GM18868 (cell line): ENCODE results near the gene TOM1.

Experiments
- ATAC-seq: cut with Tn5 transposase; IDR thresholded peaks from one replicate; pipeline ENCODE4 v1.9.1; 2021; ENCODE audit warnings: mild to moderate bottlenecking, moderate library complexity; ENCODE audit not compliant: unreplicated experiment

Gene TOM1

DNA sequence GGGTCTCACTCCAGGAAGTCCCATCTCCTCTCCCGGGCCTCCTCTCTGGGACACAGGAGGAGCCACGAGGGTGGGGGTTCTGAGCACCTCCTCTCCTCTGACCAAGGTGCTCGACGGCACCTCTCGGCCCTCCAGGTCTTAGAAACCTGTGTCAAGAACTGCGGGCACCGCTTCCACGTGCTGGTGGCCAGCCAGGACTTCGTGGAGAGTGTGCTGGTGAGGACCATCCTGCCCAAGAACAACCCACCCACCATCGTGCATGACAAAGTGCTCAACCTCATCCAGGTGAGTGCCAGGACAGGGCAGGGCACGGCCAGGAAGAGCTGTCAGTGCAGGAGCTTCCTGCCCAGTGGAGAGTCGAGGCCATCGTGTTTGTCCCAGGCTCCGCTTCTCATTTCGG lies 23.2 kb downstream of the TOM1 start:
- ATAC-seq: no peak

DNA sequence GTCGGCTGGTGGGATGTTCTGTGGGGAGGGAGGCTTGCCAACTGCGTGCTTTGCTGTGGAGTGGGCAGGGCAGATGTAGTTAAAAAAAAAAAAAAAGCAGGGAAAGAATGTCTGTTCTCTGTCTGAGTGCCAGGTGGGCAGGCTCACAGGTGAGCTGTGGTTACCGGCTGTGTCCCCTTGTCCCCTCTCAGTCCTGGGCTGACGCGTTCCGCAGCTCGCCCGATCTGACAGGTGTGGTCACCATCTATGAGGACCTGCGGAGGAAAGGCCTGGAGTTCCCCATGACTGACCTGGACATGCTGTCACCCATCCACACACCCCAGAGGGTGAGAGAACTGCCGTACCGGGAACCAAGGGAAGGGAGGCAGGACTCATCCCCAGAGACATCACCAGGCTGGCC lies 23.6 kb downstream of the TOM1 start:
- ATAC-seq: no peak

DNA sequence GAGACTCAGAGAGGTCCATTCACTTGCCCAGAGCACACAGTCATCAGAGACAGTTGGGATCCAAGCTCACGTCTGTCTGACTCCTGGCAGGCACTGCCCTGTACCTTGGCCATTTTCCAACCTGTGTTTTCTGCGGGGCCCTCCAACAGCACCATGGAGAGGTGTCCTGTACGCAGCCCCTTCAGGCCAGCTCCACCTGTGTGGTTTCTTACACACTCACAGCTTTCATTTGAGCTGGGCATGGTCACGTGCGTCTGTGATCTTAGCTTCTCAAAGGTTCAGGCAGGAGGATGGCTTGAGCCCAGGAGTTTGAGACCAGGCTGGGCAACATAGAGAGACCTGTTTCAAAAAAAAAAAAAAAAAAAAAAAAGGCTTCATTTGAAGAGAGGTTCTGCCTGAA lies 24.4 kb downstream of the TOM1 start:
- ATAC-seq: no peak

DNA sequence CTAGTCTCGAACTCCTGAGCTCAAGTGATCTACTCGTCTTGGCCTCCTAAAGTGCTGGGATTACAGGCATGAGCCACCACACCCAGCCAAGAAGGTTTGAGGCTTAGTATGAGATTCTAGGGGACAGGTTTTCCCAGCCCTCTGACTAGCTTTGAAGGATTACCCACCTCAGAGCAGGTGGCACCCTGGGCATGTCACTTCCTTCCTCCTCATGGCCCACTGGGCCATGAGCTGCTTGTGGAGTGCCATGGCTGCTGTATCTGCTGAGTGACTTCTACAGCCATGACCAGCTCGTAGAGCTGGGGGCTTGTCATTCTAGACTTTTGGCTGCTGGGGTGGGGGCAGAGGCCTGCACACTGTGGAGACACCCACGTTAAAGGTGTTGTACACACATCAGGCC lies 25.1 kb downstream of the TOM1 start:
- ATAC-seq: no peak

DNA sequence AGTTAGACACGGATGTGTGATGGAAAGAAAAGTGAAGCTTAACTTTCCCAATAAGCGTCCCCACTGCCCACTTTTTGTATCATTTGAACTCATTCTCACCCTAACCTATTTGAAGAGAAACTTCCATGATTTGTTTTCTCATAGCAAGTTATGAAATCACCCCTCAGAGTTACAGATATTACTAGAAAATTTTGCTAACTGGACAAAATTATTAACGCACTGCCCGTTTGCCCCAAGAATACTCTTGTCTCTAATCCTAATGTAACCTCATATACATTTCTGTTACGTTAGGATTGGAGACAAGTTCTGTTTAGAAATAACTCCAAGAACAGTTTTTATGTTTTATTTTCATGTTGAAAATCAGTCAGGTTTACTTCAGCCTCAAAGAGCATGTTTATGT lies 25.5 kb downstream of the TOM1 start:
- no peak for ATAC-seq

DNA sequence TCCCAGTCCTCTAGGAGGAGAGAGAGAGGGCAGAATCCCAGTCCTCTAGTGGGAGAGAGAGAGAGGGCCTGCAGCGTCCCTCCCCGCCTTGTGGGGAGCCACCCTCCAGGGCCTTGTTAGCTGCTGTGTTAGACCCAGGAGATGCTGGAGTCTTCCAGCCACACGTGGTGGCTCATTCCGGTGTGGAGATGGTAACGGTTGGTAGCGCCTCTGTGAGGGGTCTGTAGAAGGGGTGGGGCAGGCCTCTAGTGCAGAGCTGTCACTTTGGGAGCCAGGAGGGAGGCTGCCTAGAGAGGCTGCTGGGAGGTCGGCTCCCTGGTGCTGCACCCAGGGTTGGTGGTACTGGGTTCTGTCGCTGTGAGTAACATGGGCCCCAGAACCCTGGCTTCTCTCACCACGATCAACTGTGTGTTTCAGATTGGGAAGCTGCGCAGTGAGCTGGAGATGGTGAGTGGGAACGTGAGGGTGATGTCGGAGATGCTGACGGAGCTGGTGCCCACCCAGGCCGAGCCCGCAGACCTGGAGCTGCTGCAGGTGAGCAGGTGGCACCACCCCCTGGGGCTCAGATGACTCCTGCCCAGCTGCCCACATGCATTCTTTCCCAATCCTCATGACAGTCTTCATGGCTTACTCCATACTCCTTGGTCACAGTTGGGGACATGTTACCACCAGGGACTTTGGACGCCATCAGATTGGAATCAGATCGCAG lies 27.3 kb downstream of the TOM1 start:
- no peak for ATAC-seq

DNA sequence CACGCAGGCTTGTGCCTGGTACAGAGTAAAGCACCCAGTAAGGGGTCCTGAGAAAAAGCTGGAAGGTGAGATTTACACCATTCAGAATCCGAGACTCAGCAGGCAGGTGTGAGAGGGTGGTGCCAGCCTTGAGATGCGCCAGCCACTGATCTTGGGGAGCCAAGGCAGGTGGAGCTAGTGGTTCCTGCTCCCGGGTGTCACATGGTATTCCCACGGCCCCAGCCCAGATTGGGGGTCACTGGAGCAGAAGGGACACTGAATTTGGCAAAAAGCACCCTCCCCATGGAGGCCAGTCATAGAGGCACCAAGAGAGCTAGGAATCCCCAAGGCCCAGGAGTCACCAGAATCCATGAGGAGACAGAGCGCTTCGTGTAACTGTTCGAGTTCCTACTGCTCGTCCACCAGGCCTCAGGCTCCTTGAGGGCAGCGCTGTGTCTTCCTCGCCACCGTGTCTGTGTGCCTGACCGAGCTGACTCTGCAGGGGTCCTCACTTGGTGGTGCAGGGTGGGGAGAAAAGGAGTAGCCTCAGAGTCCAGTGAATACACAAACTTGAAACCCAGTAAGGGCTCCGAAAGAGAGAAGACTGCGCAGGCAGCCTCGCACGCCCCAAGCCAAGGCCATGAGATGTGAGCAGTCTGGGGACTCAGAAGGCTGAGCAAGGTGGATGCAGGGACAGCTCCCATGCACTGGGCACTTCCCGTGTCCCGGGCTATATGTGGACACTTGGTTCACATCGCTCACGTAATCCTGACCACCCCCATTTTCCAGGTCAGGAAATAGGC lies 28.2 kb downstream of the TOM1 start:
- ATAC-seq: no peak

DNA sequence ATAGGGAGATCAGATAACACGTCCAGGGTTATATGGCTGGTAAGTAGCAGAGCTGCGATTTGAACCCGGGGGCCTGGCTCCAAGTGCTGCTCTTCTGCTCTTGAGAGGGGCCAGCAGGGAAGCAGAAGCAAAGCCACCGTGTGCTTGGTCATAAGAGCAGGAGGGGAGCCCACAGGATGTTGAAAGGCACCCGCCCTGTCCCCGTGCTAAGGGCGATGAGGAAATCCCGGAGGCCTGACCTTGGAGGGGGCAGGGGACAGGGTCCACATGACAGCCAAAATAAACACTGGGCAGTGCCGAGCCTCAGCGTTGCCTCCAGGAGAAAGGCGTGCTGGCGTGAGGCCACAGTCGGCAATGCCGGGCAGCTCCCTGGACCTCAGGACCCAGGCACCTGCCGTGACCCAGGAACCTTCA lies 28.8 kb downstream of the TOM1 start:
- ATAC-seq: no peak

DNA sequence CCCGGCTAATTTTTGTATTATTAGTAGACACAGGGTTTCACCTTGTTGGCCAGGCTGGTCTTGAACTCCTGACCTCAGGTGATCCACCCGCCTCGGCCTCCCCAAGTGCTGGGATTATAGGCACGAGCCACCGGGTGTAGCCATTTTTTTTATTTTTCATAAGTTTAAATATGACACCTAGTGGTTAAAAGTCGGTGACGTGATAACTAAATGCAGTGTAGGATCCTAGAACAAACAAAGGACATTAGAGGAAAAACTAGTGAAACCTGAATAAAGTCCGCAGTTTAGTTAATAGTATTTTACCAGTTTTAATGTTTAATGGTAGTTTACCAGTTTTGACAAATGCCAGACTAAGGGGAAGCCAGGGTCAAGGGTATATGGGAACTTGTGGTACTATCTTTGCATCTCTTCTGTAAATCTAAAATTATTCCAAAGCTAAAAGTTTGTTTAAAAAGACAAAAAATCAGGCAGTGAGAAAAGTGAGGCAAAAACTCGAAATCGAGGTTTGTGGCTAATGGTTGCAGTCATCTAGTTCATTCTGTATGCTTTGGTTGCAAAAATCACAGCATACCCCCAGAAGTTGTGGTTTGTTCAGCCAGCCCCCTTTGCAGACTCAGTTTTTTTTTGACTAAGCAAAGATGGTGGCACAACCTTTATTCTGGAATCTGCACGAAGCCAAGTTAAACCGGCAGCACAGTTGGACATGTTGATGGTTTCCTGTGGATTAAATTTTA lies 29.6 kb downstream of the TOM1 start:
- ATAC-seq: no peak

DNA sequence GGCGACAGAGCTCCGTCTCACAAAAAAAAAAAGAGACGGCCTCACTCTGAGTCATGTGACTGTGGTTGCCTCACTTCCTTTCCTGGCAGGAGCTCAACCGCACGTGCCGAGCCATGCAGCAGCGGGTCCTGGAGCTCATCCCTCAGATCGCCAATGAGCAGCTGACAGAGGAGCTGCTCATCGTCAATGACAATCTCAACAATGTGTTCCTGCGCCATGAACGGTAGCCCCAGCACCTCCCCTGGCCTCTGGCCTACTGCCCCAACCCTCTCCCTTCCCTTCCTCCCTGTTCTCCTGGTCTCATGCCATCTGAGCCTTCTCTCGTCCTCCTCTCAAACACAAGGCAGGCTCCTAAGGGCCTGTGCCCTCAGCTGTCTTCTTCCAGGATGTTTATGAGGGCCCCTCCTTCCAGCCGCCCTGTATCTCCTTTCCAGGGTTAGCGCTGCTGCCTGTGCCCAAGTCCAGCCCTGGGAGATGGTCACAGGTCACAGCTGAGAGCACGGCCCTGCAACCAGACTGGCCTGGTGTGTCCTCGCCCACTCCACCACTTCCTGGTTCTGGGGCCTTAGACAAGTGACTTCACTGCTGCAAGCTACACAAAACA lies 30.7 kb downstream of the TOM1 start:
- ATAC-seq: no peak

DNA sequence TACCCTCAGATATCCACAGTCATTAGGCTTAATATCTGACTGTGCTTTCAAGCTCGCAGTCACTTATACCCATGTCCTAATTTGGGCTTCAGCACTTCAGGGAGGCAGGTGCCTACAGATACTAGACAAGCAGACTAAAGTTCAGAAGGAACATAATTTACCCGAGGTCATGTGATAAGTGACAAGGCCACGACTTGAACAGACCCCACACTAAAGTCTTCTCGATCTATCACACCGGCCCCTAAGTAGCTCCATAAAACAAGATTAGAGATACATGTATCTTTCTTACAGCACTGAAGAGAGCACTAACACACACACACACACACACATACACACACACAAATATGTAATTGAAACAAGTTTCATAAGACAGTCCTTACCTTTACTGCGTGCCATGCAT lies 32.6 kb downstream of the TOM1 start:
- no peak for ATAC-seq

DNA sequence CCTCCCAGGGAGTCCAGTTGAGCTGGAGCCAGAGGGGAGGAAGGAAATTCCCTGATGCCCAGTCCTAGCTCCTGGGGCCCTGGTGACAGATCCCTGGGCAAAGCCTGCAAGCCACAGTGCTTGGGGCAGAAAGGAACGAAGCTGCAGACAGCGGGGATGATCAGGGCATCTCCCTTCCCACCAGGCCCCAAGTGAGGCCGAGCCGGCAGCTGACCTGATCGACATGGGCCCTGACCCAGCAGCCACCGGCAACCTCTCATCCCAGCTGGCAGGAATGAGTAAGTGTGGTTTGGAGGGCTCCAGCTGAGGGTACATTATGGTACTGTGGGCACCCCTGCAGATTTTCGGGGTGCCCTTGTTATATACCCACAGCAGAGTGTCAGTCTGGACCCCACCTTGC lies 33.5 kb downstream of the TOM1 start:
- no peak for ATAC-seq

DNA sequence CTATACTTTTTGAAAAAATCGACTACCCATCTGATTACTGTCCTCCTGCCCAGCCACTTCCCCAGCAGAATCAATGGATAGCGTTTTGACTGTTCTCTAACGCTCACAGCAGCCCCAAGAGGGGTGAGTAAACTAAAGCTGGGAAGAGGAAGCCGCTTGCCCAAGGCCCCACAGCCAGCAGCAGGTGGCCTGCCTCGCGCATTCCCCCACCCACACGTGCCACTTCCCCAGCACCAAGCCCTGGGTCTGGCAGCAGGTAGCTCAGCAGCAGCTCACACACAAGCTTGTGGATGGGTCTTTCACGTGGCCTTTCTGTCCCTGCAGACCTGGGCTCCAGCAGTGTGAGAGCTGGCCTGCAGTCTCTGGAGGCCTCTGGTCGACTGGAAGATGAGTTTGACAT lies 34.3 kb downstream of the TOM1 start:
- ATAC-seq: no peak

DNA sequence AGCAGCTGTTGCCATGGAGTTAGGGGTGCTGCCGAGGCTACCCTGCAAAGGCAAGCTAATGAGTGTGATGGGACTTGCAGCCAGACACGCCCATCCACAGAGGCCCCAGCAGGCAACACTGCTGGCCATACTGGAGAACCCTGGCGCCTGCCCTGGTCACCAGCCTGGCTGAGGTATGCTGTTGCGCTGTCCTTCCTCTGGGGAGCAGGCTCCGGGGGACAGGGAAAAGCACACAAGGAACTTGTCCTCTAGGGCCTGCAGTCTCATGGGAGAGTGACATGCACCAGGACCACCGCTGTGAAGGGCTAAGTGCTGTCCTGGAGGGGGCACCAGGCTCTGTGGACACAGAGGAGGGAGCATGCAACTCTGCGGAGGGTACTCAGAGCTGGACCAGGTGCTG lies 35.8 kb downstream of the TOM1 start:
- no peak for ATAC-seq

DNA sequence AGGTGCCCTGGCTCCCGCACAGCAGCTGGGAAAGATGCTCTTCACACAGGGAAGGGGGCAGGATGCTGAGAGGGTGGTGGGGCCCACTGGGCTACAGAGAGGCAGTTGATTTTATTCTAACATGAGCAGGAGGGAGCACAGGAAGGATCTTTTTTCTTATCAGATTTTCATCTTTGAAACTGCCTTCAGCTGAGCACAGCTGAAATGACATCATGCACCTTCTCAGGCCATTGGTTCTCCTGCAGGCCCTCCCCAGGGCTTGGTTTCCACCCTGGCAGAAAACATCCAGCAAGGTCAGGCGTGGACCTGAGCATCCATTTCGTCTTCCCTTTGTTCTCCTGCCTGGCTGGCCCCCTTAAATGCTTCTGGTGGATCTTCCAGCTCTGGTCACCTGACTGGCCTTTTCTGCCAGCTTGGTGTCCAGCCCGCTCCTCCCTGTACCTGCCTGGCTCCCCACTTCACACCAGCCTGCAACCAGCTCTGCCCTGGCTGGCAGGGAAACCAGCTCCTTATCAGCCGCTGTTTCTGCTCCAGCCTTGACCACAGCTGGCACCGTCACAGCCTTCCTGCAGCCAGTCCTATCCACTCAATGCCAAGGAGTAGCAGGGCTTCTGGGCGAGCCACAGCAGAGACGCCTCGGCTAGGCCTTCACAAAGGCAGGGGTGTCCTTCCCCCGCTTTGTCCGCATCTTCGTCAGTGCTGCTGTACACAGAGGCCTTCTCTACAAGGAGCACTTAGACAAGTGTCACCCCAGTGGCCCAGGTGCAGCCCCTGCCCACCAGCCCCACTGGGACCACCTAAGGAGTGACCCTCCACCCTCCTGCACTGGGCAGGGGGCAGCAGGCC lies 36.5 kb downstream of the TOM1 start:
- no peak for ATAC-seq

DNA sequence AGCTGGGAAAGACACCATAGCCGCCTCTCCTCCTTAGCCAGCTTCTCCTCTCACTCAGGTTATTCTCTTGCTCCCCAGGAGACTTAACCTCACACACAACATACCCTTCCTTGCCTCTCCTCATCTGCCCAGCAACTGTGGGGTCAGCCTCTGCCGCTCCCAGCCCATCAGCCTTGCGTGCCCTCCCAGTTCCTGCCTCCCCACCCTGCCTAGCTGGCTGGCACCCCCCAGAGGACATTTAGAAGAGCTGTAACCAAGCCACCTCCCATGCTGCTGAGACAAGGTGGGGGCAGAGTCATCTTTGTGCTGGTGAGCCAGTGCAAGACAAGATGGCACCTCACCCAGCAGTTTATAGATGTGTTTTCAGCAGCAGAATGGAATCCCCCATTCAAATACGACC lies 38.2 kb downstream of the TOM1 start:
- ATAC-seq: no peak

DNA sequence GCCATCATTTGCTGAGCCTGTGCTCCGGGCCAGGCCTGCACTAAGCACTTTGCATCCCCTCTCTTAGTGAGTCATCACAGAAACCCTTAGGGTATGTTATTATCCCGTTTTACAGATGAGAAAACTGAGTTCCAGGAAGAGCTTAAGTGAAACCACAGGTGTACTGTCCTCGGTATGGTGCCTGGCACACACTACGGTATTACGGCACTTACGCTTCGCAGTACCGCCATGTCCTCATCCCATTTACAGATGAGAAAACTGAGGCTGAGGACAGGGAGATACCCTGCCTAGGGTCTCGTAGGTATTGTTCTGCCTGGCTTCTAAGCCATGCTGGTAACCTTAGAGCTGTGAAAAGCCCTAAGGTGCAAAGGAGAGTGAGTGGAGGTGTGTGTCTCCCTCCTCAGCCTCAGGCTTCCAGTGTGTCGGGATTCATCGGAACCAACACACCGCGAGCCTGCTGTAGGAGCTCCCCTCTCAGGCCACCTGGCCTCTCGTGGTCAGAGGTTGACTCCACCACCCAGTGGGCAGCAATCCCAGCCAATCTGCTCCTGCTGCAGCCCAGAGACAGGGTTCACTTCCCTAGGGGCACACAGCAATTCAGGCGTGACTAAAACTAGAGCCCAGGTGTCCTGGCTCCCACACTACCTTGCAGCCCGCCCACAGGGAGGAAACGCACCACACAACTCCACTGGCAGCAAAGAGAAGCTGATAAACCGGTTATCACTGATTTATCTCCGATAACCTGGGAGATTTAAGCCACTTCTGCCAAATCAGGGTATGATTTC lies 41.6 kb downstream of the TOM1 start:
- no peak for ATAC-seq

DNA sequence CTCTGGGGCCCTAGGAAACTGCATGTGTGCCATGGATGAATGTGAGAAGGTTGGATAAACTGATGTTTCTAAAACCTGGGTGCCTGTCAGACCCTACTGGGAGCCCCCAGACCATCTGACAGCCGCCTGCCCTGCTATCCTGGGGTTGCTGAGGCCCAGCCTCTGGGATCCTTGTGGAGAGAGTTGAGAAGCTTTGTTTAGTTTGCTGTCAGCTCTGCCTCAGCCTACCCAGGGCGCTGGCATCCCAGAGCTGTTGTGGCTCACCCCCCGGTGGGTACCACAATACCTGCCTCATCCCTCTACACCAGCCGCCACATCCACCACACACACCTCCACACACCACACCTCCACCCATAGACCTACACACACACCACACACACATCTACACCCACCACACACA lies 42.7 kb downstream of the TOM1 start:
- ATAC-seq: no peak

DNA sequence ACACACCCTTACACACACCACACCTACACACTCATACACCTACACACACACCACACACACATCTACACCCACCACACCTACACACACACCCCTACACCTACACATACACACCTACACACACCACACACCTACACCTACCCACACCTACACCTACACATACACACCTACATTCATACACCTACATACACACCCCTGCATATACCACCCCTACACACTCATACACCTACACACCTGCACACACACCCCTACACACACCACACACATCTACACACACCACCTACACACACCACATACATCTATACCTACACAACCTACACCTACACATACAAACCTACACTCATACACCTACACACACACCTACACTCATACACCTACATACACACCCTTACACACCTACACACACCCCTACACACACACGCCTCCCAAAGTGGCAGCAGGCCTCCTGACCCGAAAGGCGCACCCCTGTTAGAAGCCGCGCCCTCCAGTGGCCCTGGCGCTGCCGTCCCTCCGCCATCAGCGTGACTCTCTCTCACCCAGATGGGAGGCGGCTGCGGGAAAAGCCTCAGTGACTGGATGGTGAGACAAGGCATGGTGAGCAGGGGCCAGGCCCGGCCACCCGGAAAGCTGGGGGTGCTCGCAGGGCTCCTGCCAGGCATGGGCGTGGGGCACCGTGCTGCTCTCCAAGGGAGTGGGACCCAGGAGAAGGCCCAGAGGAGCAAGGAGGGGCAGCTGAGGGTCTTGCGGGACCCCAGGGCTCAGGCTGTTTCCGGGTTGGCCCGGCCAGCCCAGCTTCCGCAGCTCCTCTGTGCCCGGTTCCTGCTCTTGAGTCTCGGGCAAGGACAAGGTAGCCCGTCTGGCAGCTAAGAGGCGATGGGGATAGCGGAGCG lies 44.2 kb downstream of the TOM1 start:
- no peak for ATAC-seq
